Vagina (tissue), 2 donors: Measurements from ENCODE around the gene BTAF1. TPM values are rescaled to one million over a fixed set of nuclear protein-coding genes. Genes with fewer than 3 reads are reported as not detected.

Experiments
- DNase-seq, 2 donors: peaks; one replicate each; pipeline ENCODE4 v3.0.0-alpha.2; 2017; ENCODE audit errors: extremely low spot score in 2 of 2
- H3K27ac ChIP-seq: fragments of 200-600 bp; sonication (generic); one replicate; pipeline ENCODE4 v1.5.1; 2019
- H3K27me3 ChIP-seq: fragments of 200-600 bp; sonication (generic); one replicate; pipeline ENCODE4 v1.5.1; 2019
- H3K36me3 ChIP-seq, 2 donors: fragments of 200-600 bp; sonication (generic); one replicate each; pipeline ENCODE4 v1.5.1; 2017 to 2019
- H3K4me1 ChIP-seq: fragments of 200-600 bp; sonication (generic); one replicate; pipeline ENCODE4 v1.5.1; 2019
- H3K4me3 ChIP-seq, 2 donors: fragments of 200-600 bp; sonication (generic); 1 replicate in 1 of 2; 2 replicates in 1 of 2; pipeline ENCODE4 v1.5.1; 2016 to 2019
- H3K9me3 ChIP-seq: fragments of 200-600 bp; sonication (generic); one replicate; pipeline ENCODE4 v1.5.1; 2019
- CTCF ChIP-seq, 3 experiments: fragments of 450-650 bp in 2 of 3; fragments of 200-600 bp in 1 of 3; sonication (generic) in 1 of 3; IDR thresholded peaks; one replicate each; pipeline ENCODE4 v1.5.1; 2017 to 2019; ENCODE audit warnings: antibody characterized with exemption in 3 of 3, mild to moderate bottlenecking in 2 of 3, moderate library complexity in 2 of 3
- POLR2A ChIP-seq, 2 donors: fragments of 450-650 bp; IDR thresholded peaks; one replicate each; pipeline ENCODE4 v1.6.1; 2017; ENCODE audit warnings: antibody characterized with exemption in 2 of 2, mild to moderate bottlenecking in 2 of 2, moderate library complexity in 2 of 2
- POLR2AphosphoS5 ChIP-seq, 2 donors: sonication (generic); formaldehyde crosslinking; IDR thresholded peaks; one replicate each; pipeline ENCODE4 v1.9.0; 2017; ENCODE audit warnings: antibody characterized with exemption in 2 of 2, mild to moderate bottlenecking in 2 of 2, low read depth in 1 of 2; ENCODE audit not compliant: insufficient read depth in 1 of 2
- intact Hi-C: fragments of 100-400 bp; cut with DNase I; formaldehyde crosslinking; loops from one replicate; pipeline ENCODE4 v1.15.1; 2023
- total RNA-seq: library from RNA; depleted of rRNA; stranded (reverse); fragments of >200 nt; gene quantifications from one replicate; pipeline ENCODE4 v1.2.3, GENCODE V29; 2016

Gene BTAF1
- total RNA-seq, 1 donor from 2014 or later: 41.0 TPM

GRCh38 chr10:91978585-91978984, 55.0 kb downstream of the BTAF1 start:
- no peak for TF ChIP-seq POLR2AphosphoS5 (IDR thresholded peaks at IDR 0.05; ENCODE audit: insufficient read depth in 1 of 2, low read depth in 1 of 2)
- no peak for TF ChIP-seq POLR2A (IDR thresholded peaks at IDR 0.05)
- TF ChIP-seq CTCF (IDR thresholded peaks at IDR 0.05): no peak
- Histone ChIP-seq H3K27ac (no peak overlapping the region), H3K4me1 (no peaks in the 10 kb centered on the region), H3K4me3 (no peak overlapping the region), H3K36me3 (peaks cover 0 to 35% of the 10 kb centered on the region in 2 donors), H3K27me3 (no peaks in the 10 kb centered on the region), H3K9me3 (no peaks in the 10 kb centered on the region)
- intact Hi-C loops: no loop called here
- DNase-seq: no peak

DNA sequence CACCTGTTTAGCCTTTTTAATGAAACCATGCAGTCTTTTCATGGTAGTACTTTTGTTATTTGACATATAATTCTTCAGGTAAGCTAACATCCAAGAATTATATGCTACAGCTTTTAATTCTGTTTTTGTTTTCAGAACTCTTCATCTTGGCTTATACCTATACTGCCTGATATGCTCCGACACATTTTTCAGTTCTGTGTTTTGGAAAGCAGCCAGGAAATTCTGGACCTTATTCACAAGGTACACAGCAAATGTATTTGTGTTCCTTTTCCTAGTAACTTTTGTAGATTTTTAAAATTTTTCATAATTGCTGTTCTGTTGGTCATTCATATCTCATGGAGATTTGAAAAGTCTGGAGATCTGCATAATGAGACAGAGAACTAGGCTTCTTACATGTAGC, 56.7 kb downstream of the BTAF1 start:
- no peaks in the 10 kb centered on the region for H3K9me3 ChIP-seq
- no peak overlapping the region for H3K27ac ChIP-seq
- H3K36me3 ChIP-seq: peaks cover 0 to 45% of the 10 kb centered on the region in 2 donors
- TF ChIP-seq CTCF (IDR thresholded peaks at IDR 0.05) (no peak), POLR2AphosphoS5 (IDR thresholded peaks at IDR 0.05; ENCODE audit: insufficient read depth in 1 of 2, low read depth in 1 of 2) (no peak), POLR2A (IDR thresholded peaks at IDR 0.05) (no peak)
- no peak overlapping the region for H3K4me3 ChIP-seq
- intact Hi-C loops: no loop called here
- no peaks in the 10 kb centered on the region for H3K4me1 ChIP-seq
- no peaks in the 10 kb centered on the region for H3K27me3 ChIP-seq
- no peak for DNase-seq

GRCh38 chr10:91983416-91983815, 59.8 kb downstream of the BTAF1 start:
- no peak for DNase-seq
- intact Hi-C loops: no loop called here
- no peak overlapping the region for H3K27ac ChIP-seq
- no peaks in the 10 kb centered on the region for H3K27me3 ChIP-seq
- peaks cover 0 to 45% of the 10 kb centered on the region in 2 donors for H3K36me3 ChIP-seq
- H3K9me3 ChIP-seq: no peaks in the 10 kb centered on the region
- no peak for TF ChIP-seq POLR2A (IDR thresholded peaks at IDR 0.05)
- no peak overlapping the region for H3K4me3 ChIP-seq
- H3K4me1 ChIP-seq: no peaks in the 10 kb centered on the region

- peaks cover 0 to 43% of the 10 kb centered on the region in 2 donors for H3K36me3 ChIP-seq
- no peaks in the 10 kb centered on the region for H3K9me3 ChIP-seq
- no peak overlapping the region for H3K27ac ChIP-seq
- intact Hi-C loops: no loop called here
- H3K27me3 ChIP-seq: no peaks in the 10 kb centered on the region
- DNase-seq: no peak
- no peak overlapping the region for H3K4me3 ChIP-seq
- TF ChIP-seq POLR2A (IDR thresholded peaks at IDR 0.05): no peak
- TF ChIP-seq POLR2AphosphoS5 (IDR thresholded peaks at IDR 0.05; ENCODE audit: insufficient read depth in 1 of 2, low read depth in 1 of 2): no peak
- no peak for TF ChIP-seq CTCF (IDR thresholded peaks at IDR 0.05)
- H3K4me1 ChIP-seq: no peaks in the 10 kb centered on the region
Observed at GRCh38 chr10:91987397-91988037, 63.9 kb downstream of the BTAF1 start.

- DNase-seq: no peak
- Histone ChIP-seq H3K4me3 (no peak overlapping the region), H3K27me3 (no peaks in the 10 kb centered on the region), H3K36me3 (peaks cover 0 to 56% of the 10 kb centered on the region in 2 donors), H3K4me1 (no peaks in the 10 kb centered on the region), H3K27ac (no peak overlapping the region), H3K9me3 (no peaks in the 10 kb centered on the region)
- intact Hi-C loops: no loop called here
- TF ChIP-seq POLR2AphosphoS5 (IDR thresholded peaks at IDR 0.05; ENCODE audit: insufficient read depth in 1 of 2, low read depth in 1 of 2): no peak
- TF ChIP-seq POLR2A (IDR thresholded peaks at IDR 0.05): no peak
- no peak for TF ChIP-seq CTCF (IDR thresholded peaks at IDR 0.05)
Observed at GRCh38 chr10:91992031-91992430, 68.5 kb downstream of the BTAF1 start.
